GM12878 (cell line): ENCODE data around the gene TRAF3. TPM values are rescaled to one million over a fixed set of nuclear protein-coding genes. Genes with fewer than 3 reads are reported as not detected.

Experiments
- ATAC-seq: fragments of 200-7000 bp; cut with Tn5 transposase; 3 replicates; pipeline ENCODE4 v1.9.1; 2020; ENCODE audit warnings: mild to moderate bottlenecking, moderate library complexity
- BruUV-seq: library from RNA; stranded (reverse); fragments of 400-500 nt; replicated peaks from 2 replicates; lab custom pipeline; 2021; lab: Mats Ljungman, UMichigan
- CTCF ChIA-PET: fragments of 300-600 bp; sonication (Branson Sonifier 250); formaldehyde crosslinking; extraction: SDS; loops from one replicate; lab custom pipeline; 2021; ENCODE audit warnings: inconsistent platforms; lab: Yijun Ruan, JAX
- POLR2A ChIA-PET: fragments of 350-600 bp; formaldehyde crosslinking; extraction: SDS; loops from one replicate; lab custom pipeline; 2021; ENCODE audit warnings: inconsistent platforms; lab: Charles Lee
- RAD21 ChIA-PET: fragments of 300-600 bp; sonication (Branson Sonifier 250); formaldehyde crosslinking; loops from one replicate; lab custom pipeline; 2023; ENCODE audit warnings: antibody characterized with exemption; ENCODE audit not compliant: unreplicated experiment; lab: Charles Lee
- SMC1A ChIA-PET: fragments of 300-600 bp; sonication (Branson Sonifier 250); formaldehyde crosslinking; loops from one replicate; lab custom pipeline; 2023; ENCODE audit not compliant: unreplicated experiment, uncharacterized antibody; lab: Charles Lee
- DNase-seq: peaks from one replicate; pipeline ENCODE4 v3.0.0-alpha.2; 2011; ENCODE audit warnings: low read depth, low spot score
- FAIRE-seq: peaks from 3 replicates; lab custom pipeline; 2011; peaks lifted over from hg19 to GRCh38; lab: Jason Lieb, UNC
- H2AFZ ChIP-seq: 2 replicates; pipeline ENCODE4 v1.6.0; 2011; ENCODE audit warnings: low read depth, low read length, control low read depth; ENCODE audit not compliant: control insufficient read depth
- H3K27ac ChIP-seq: 2 replicates; pipeline ENCODE4 v1.5.1; 2011; ENCODE audit warnings: control low read depth; ENCODE audit not compliant: control insufficient read depth, insufficient read depth
- H3K27me3 ChIP-seq, 2 experiments: replicated peaks in 1 of 2; 2 replicates each; pipeline versions ENCODE4 v1.6.0 to v1.6.1; 2011; ENCODE audit warnings: low read length in 1 of 2; ENCODE audit not compliant: control insufficient read depth in 2 of 2, insufficient read depth in 2 of 2
- H3K36me3 ChIP-seq, 2 experiments: 2 replicates each; pipeline ENCODE4 v1.5.1; 2011; ENCODE audit warnings: low read length in 1 of 2; ENCODE audit not compliant: control insufficient read depth in 2 of 2, insufficient read depth in 2 of 2
- H3K4me1 ChIP-seq: 2 replicates; pipeline ENCODE4 v1.6.1; 2011; ENCODE audit warnings: mild to moderate bottlenecking, low read length, moderate library complexity, mixed read lengths; ENCODE audit not compliant: control insufficient read depth, insufficient read depth
- H3K4me2 ChIP-seq: 2 replicates; pipeline ENCODE4 v1.6.0; 2011; ENCODE audit warnings: control low read depth; ENCODE audit not compliant: control insufficient read depth, insufficient read depth
- H3K4me3 ChIP-seq: fragments of 200-600 bp; sonication (generic); 2 replicates; pipeline ENCODE4 v1.5.1; 2016
- H3K79me2 ChIP-seq: 2 replicates; pipeline ENCODE4 v1.6.0; 2011; ENCODE audit warnings: low read length; ENCODE audit not compliant: control insufficient read depth, insufficient read depth
- H3K9ac ChIP-seq: 2 replicates; pipeline ENCODE4 v1.8.0; 2011; ENCODE audit warnings: low read length, control low read depth, mixed read lengths; ENCODE audit not compliant: control insufficient read depth, insufficient read depth
- H3K9me3 ChIP-seq: replicated peaks from 3 replicates; pipeline ENCODE4 v1.5.1; 2011; ENCODE audit warnings: mild to moderate bottlenecking, low read length; ENCODE audit not compliant: control insufficient read depth, insufficient read depth
- H4K20me1 ChIP-seq: 2 replicates; pipeline ENCODE4 v1.6.0; 2011; ENCODE audit not compliant: control insufficient read depth, insufficient read depth
- EP300 ChIP-seq, 2 experiments: fragments of 150-350 bp in 1 of 2; IDR thresholded peaks; 2 replicates each; pipeline ENCODE4 v1.6.1; 2011 to 2012; ENCODE audit warnings: low read depth in 2 of 2, low read length in 2 of 2, borderline replicate concordance in 1 of 2, improper control_type of control experiment in 1 of 2, inconsistent platforms in 1 of 2; ENCODE audit not compliant: control insufficient read depth in 1 of 2
- JUND ChIP-seq: IDR thresholded peaks from 2 replicates; pipeline ENCODE4 v1.6.1; 2012; ENCODE audit warnings: low read depth, mild to moderate bottlenecking, low read length, improper control_type of control experiment, moderate library complexity
- MLLT1 ChIP-seq: fragments of 450-650 bp; IDR thresholded peaks from 2 replicates; pipeline ENCODE4 v1.6.1; 2016; ENCODE audit warnings: mild to moderate bottlenecking
- NR2C2 ChIP-seq: IDR thresholded peaks from 2 replicates; pipeline ENCODE4 v1.6.1; 2011; ENCODE audit warnings: borderline replicate concordance, low read depth; ENCODE audit not compliant: control insufficient read depth, insufficient read length
- PRDM15 ChIP-seq: fragments of 450-650 bp; formaldehyde crosslinking; IDR thresholded peaks from 2 replicates; pipeline ENCODE4 v1.4.0; 2020; ENCODE audit warnings: mild to moderate bottlenecking, moderate library complexity
- ZNF217 ChIP-seq: fragments of 450-650 bp; IDR thresholded peaks from 2 replicates; pipeline ENCODE4 v1.6.1; 2017; ENCODE audit warnings: antibody characterized with exemption, mild to moderate bottlenecking
- WGBS: methylation state at CpG from one replicate; pipeline ENCODE4 v1.1.6; 2016; ENCODE audit warnings: low lambda C conversion rate; ENCODE audit not compliant: insufficient replicate concordance, insufficient coverage; ENCODE audit errors: missing lambda C conversion rate; 5-methylcytosine and 5-hydroxymethylcytosine counted together
- in situ Hi-C: fragments of 300-500 bp; cut with MboI; formaldehyde crosslinking; loops from 9 replicates; pipeline ENCODE4 v1.14.3; 2018; ENCODE audit warnings: mixed read lengths
- intact Hi-C: fragments of 100-400 bp; cut with micrococcal nuclease; formaldehyde crosslinking; loops from one replicate; pipeline ENCODE4 v1.14.2; 2022; ENCODE audit not compliant: unreplicated experiment
- polyA plus RNA-seq, 11 experiments: library from polyadenylated mRNA; depleted of rRNA in 4 of 11; unstranded in 6 of 11; stranded (reverse) in 5 of 11; fragments of >200 nt; fragmentation: Nextera tagmentation in 4 of 11; fragmentation: Illumina TruSeq in 1 of 11; extraction: Ambion mirVana in 4 of 11; extraction: Trizol in 1 of 11; gene quantifications; 1 replicate in 1 of 11; 2 replicates in 10 of 11; pipeline versions ENCODE4 v1.2.1 to v1.2.3, GENCODE V29; 2011 to 2016; ENCODE audit warnings: inconsistent platforms in 2 of 11, missing spikeins in 2 of 11, low read depth in 1 of 11
- total RNA-seq, 4 experiments: library from RNA; depleted of rRNA in 3 of 4; stranded (reverse); fragments of >200 nt in 3 of 4; fragmentation: Illumina TruSeq in 1 of 4; extraction: Trizol in 1 of 4; gene quantifications; 2 replicates each; pipeline versions ENCODE4 v1.2.1 to v1.2.3, GENCODE V29; 2013 to 2021

The TRAF3 gene
- total and polyA plus RNA-seq, 10 of the 15 experiments (the other 5 are each of a cell fraction or from before 2014, with no cell fraction given): 3.0 to 70.1 (median 36.5) TPM

- Histone ChIP-seq H4K20me1 (no peaks in the 10 kb centered on the region), H2AFZ (no peak overlapping the region), H3K4me1 (no peaks in the 10 kb centered on the region), H3K9me3 (no peaks in the 10 kb centered on the region), H3K27ac (no peak overlapping the region), H3K27me3 (no peaks in the 10 kb centered on the region), H3K36me3 (peaks cover 0 to 3% of the 10 kb centered on the region in 2 experiments; a peak in 2 of 4 replicates), H3K4me3 (no peak overlapping the region), H3K9ac (no peak overlapping the region), H3K79me2 (no peaks in the 10 kb centered on the region), H3K4me2 (no peak overlapping the region)
- intact Hi-C loops: no loop called here
- POLR2A ChIA-PET: no interaction called here
- no TSS peak for BruUV-seq
- in situ Hi-C loops: no loop called here
- DNase-seq: no peak
- RAD21 ChIA-PET: no interaction called here
- ATAC-seq: no peak
- no peak for TF ChIP-seq NR2C2
- TF ChIP-seq EP300 (IDR thresholded peaks at IDR 0.05; ENCODE audit: borderline replicate concordance in 1 of 2, control insufficient read depth in 1 of 2, low read depth in 2 of 2, low read length in 2 of 2): no peak
- TF ChIP-seq MLLT1: no peak
- no peak for TF ChIP-seq JUND
- no peak for TF ChIP-seq ZNF217
- TF ChIP-seq PRDM15 (CRISPR knock-in tag): no peak
- FAIRE-seq: no peak
- CTCF ChIA-PET: no interaction called here
- SMC1A ChIA-PET: interaction anchor here (0.7 kb wide), 1 partner anchor 251 kb away, joined by 3 read pairs; no protein-coding TSS in a partner anchor
- 72% methylated on average over 12 of the region's 12 CpGs for WGBS
These were observed 160.9 kb downstream of the TRAF3 start for GRCh38 chr14:102938191-102938590.
